Activated CD8-positive, alpha-beta memory T cell treated with anti-CD3 and anti-CD28 coated beads for 36 hours (primary cell): ENCODE data around the gene CLEC6A. TPM values are rescaled to one million over a fixed set of nuclear protein-coding genes. Genes with fewer than 3 reads are reported as not detected.
"Not testable (repeated sequence)": the region's sequence is repeated elsewhere in the genome, so short reads cannot be mapped to it uniquely, and the experiment has no call there.

Experiments used
- CTCF ChIA-PET: fragments of 350-600 bp; sonication (Branson Sonifier 250); formaldehyde crosslinking; loops from one replicate; lab custom pipeline; 2021; ENCODE audit warnings: antibody characterized with exemption; lab: Charles Lee
- POLR2A ChIA-PET: fragments of 350-600 bp; sonication (Branson Sonifier 250); formaldehyde crosslinking; loops from one replicate; lab custom pipeline; 2021; ENCODE audit warnings: antibody characterized with exemption; lab: Charles Lee
- total RNA-seq, 2 experiments: library from RNA; stranded (reverse); gene quantifications; one replicate each; pipeline ENCODE4 v1.2.3, GENCODE V29; 2021

The CLEC6A gene
- total RNA-seq = not detected

GRCh38 chr12:8455727-8456360 lies at the start of gene CLEC6A:
TSS of gene CLEC6A (plus strand) at chr12:8455962. CDS start at chr12:8456112, 150 bp downstream.
- CTCF ChIA-PET = no interaction called here
- POLR2A ChIA-PET = no interaction called here

GRCh38 chr12:8419576-8419975 lies 36.2 kb upstream of the CLEC6A start:
- POLR2A ChIA-PET, CTCF ChIA-PET: not testable (repeated sequence)

- ChIA-PET CTCF (no interaction called here), POLR2A (no interaction called here)
Measured at GRCh38 chr12:8420506-8420905, 35.3 kb upstream of the CLEC6A start.

- POLR2A ChIA-PET, CTCF ChIA-PET: not testable (repeated sequence)
Measured at GRCh38 chr12:8444536-8445278, 11.1 kb upstream of the CLEC6A start.

GRCh38 chr12:8445731-8446130 lies 10.0 kb upstream of the CLEC6A start:
- ChIA-PET CTCF (no interaction called here), POLR2A (no interaction called here)

GRCh38 chr12:8446642-8447547 lies 8.9 kb upstream of the CLEC6A start:
- POLR2A ChIA-PET = no interaction called here
- CTCF ChIA-PET = no interaction called here

GRCh38 chr12:8449355-8449859 lies 6.4 kb upstream of the CLEC6A start:
- CTCF ChIA-PET = no interaction called here
- POLR2A ChIA-PET = no interaction called here

- ChIA-PET POLR2A (no interaction called here), CTCF (no interaction called here)
Measured at GRCh38 chr12:8452036-8452435, 3.7 kb upstream of the CLEC6A start.

- ChIA-PET CTCF (interaction anchor here (1.4 kb wide), 1 partner anchor 40 kb away, joined by 4 read pairs; no protein-coding TSS in a partner anchor), POLR2A (no interaction called here)
Measured at GRCh38 chr12:8453021-8453513, 2.7 kb upstream of the CLEC6A start.

GRCh38 chr12:8453796-8454195 lies 2.0 kb upstream of the CLEC6A start:
- POLR2A ChIA-PET = interaction anchor here (0.6 kb wide), 1 partner anchor 100 kb away, joined by 4 read pairs; no protein-coding TSS in a partner anchor
- CTCF ChIA-PET = interaction anchor here (1.4 kb wide), 1 partner anchor 40 kb away, joined by 4 read pairs; no protein-coding TSS in a partner anchor

GRCh38 chr12:8455271-8455670 lies 491 bp upstream of the CLEC6A start:
- ChIA-PET POLR2A (no interaction called here), CTCF (no interaction called here)

GRCh38 chr12:8461426-8461825 lies 5.7 kb downstream of the CLEC6A start:
- POLR2A ChIA-PET = no interaction called here
- CTCF ChIA-PET = no interaction called here

GRCh38 chr12:8465301-8465996 lies 9.7 kb downstream of the CLEC6A start:
- POLR2A ChIA-PET = no interaction called here
- CTCF ChIA-PET = no interaction called here

- CTCF ChIA-PET = no interaction called here
Measured at GRCh38 chr12:8466241-8466640, 10.5 kb downstream of the CLEC6A start.

GRCh38 chr12:8471090-8471489 lies 15.3 kb downstream of the CLEC6A start:
- CTCF ChIA-PET = no interaction called here
- POLR2A ChIA-PET = no interaction called here

More at GRCh38 chr12:8466241-8466640, 10.5 kb downstream of the CLEC6A start:
- POLR2A ChIA-PET = no interaction called here

- ChIA-PET CTCF (no interaction called here), POLR2A (no interaction called here)
Measured at GRCh38 chr12:8475508-8476203, 19.9 kb downstream of the CLEC6A start.

- CTCF ChIA-PET = no interaction called here
- POLR2A ChIA-PET = no interaction called here
Measured at GRCh38 chr12:8482571-8483061, 26.9 kb downstream of the CLEC6A start.

- POLR2A ChIA-PET = no interaction called here
- CTCF ChIA-PET = no interaction called here
Measured at GRCh38 chr12:8483079-8483478, 27.3 kb downstream of the CLEC6A start.
